Measurements from ENCODE around the gene SYCE1L. TPM values are rescaled to one million over a fixed set of nuclear protein-coding genes. Genes with fewer than 3 reads are reported as not detected.

SYCE1L gene
- total RNA-seq, 2 donors from 2014 or later, result 2.5 to 6.1 TPM

- intact Hi-C loops (cut with DNase I), result no loop called here
- DNase-seq (ENCODE audit: low spot score), result no peak
Measured at GRCh38 chr16:77194295-77195231, 4.6 kb upstream of the SYCE1L start.

DNA sequence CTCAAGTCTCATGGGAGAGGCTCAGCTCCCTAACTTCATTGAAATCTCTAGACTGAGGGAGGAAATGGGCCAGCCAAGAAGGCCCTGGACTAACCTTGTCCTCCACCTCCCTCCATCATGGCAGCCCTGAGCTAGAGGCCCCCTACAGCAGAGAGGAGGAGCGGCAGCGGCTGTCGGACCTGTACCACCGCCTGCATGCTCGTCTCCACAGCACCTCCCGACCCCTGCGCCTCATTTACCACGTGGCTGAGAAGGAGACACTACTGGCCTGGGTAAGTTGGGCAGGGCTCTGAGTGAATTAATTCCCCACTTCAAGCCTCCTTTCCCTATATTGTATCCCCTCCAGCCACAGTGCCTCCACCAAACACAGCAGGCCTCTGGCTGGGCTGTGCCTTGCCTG is 3.8 kb upstream of the SYCE1L start:
- no peak for DNase-seq (ENCODE audit: low spot score)
- intact Hi-C loops (cut with DNase I), result no loop called here

GRCh38 chr16:77197747-77198146 is 1.5 kb upstream of the SYCE1L start:
- DNase-seq (ENCODE audit: low spot score), result no peak
- intact Hi-C loops (cut with DNase I), result no loop called here

GRCh38 chr16:77206533-77206932 is 7.3 kb downstream of the SYCE1L start:
- intact Hi-C loops (cut with DNase I), result no loop called here
- no peak for DNase-seq (ENCODE audit: low spot score)

DNA sequence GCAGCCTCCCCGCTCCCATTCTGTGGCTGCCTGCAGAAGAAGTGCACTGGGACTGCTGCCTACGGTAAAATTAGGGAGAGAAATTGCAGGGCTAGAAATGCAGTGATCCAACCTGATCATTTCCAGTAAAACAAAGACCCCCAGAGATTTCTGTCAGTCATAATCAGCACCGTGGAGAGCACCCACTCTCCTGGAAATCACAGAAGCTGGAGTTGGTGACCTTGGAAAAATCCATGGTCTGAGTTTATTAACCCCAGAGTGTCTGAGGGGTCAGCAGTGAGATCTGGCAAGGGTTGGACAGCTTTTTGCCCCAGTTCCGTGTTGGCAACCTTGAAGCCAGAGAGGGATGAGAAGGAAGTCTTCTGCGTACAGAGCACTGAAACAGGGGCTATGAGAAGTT is 7.8 kb downstream of the SYCE1L start:
- intact Hi-C loops (cut with DNase I), result no loop called here
- no peak for DNase-seq (ENCODE audit: low spot score)

DNA sequence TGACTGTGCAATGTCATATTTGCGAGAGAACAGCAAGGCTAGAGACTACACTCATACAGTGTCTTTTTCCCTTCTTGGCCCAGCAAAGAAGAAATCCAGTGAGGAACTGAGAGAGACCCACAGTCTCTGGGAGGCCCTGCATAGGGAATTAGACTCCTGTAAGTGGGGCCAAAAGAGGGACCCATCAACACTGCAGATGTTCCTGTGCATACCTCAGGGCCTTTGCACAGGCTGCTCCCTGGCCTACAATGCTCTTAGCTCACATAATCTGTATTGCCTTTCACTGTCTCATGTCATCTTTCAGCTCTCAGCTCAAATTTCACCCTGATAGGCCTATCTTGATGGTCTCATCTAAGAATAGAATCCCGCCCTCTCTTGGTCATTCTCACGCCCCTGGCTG is 9.2 kb downstream of the SYCE1L start:
- no peak for DNase-seq (ENCODE audit: low spot score)

GRCh38 chr16:77211880-77212740 is 12.9 kb downstream of the SYCE1L start:
- DNase-seq (ENCODE audit: low spot score), result peak; percentile 85

More for the DNA sequence above, 9.2 kb downstream of the SYCE1L start:
- intact Hi-C loops (cut with DNase I), result no loop called here

DNA sequence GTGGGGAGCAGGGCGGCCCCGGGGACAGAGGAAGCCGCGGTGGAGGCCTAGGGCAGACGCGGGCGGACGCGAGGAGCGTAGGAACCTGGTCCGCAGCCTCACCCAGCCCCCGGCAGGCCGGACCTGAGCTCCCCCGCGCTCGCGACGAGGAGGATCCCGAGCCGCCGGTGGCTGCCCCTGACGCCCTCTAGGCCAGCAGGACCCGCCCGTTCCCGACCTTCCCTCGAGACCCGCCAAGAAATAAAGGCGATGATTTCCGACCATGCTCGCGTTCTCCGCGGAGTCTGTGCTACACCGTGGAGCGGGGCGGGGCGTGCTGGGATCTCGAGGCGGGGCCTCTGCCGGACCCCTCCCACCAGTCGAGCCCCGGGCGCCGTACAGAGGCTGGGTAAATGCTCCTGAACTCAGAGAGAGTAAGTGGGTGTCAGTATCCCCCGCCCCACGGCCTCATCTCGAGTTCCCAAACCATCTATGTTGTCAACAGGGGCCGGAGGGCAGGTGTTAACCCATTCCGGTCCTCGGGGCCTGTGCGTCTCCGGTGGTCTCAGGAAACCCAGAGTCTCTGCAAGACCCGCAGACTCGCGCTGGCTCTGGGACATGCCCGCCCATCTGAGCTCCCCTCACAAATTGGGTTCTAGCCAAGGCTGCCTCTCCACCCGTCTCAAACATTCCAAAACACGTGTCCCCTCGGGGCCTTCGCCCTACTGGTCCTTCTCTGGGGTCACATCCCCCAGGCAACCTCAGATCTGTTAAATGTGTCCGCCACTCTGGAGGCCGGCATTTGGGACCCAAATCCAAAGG is 13.7 kb downstream of the SYCE1L start:
- intact Hi-C loops (cut with DNase I), result no loop called here
- DNase-seq (ENCODE audit: low spot score), result peak; percentile 87

More at GRCh38 chr16:77211880-77212740, 12.9 kb downstream of the SYCE1L start:
- intact Hi-C loops (cut with DNase I), result no loop called here

DNA sequence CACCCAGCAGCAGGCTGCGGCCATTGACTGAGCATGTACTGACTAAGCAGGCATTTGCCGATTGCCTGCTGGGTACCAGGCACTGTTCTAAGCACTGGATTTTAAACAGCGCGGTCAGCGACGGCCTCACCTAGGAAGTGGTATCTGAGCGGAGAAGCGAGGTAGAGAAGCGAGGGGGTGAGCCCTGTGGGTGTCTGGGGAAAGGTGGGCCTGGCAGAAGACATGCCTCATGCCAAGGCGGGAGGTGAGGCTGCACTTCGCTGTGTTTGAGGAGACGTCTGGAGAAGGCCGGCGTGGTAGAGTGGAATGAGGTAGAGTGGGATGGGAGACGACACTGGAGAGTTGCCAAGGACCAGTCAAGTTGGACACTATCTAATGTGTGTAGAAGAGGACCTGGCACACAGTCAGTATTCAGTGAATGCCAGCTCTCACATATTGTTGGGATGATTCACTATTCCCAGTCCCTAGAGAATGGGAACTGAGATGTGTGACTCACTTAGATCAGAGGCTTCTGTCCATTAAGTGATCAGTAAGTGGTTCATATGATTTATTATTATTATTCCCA is 14.4 kb downstream of the SYCE1L start:
- no peak for DNase-seq (ENCODE audit: low spot score)
- intact Hi-C loops (cut with DNase I), result no loop called here

- no peak for DNase-seq (ENCODE audit: low spot score)
- intact Hi-C loops (cut with DNase I), result no loop called here
Measured at GRCh38 chr16:77214411-77215138, 15.4 kb downstream of the SYCE1L start.

GRCh38 chr16:77219437-77219836 is 20.2 kb downstream of the SYCE1L start:
- intact Hi-C loops (cut with DNase I), result no loop called here
- DNase-seq (ENCODE audit: low spot score), result no peak

DNA sequence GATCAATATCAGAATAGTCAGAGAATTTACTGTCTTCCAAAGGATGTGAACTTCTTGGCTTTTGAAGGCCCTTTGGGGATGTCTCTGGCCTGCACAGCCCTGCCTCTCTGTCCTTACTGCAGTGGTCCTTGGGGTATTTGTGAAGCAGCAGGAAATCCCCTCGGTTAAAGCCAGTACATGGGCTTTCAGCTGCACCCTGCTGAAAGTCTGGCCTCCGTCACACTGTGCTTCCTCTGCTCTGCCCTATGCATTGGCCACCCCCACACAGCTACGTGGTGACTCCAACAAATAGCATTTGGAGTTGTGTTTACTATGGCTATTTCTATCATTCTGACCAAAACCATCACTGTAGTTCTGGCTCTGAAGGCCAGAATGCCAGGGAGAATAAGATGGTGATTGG is 21.2 kb downstream of the SYCE1L start:
- DNase-seq (ENCODE audit: low spot score), result no peak
- intact Hi-C loops (cut with DNase I), result no loop called here

DNA sequence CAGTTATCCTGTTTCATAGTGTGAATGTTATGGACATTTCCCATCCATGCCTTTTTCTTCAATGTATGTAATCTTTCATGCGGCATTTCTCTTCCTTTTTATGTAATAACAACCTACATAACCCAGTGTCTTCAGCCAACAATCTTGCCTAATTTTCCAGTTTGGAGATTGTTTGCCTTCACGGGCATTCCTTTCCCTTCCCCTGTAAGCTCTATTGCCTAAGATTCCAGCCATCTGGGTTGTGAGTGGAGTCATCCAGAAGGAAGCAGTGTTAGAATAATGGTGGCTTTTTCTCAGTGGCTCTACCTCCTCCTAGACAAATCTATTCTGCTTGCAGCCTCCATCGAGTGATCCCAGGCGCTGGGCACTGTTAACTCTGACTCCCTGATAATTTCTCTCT is 22.3 kb downstream of the SYCE1L start:
- no peak for DNase-seq (ENCODE audit: low spot score)
- intact Hi-C loops (cut with DNase I), result no loop called here

GRCh38 chr16:77223184-77223583 is 24.0 kb downstream of the SYCE1L start:
- intact Hi-C loops (cut with DNase I), result no loop called here
- no peak for DNase-seq (ENCODE audit: low spot score)

- intact Hi-C loops (cut with DNase I), result no loop called here
- no peak for DNase-seq (ENCODE audit: low spot score)
Measured at GRCh38 chr16:77225182-77225581, 26.0 kb downstream of the SYCE1L start.

DNA sequence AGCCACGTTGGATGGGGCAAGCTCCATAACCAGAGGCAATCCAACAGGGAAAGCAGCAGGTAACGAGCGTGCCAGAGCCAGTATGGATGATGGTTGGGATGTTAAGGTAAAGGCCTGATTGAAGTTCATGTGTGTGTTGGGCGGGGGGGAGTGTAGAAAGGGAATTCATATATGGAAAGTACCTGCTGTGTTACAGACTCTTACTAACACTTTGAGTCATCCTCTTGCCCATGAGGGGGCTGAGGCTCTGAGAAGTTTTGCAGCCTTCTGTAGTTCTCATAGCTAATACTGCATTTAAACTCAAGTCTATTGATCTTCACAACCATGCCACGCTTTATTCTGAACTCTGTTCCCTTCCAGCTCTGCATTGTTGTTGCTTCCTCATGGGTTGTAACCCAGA is 28.5 kb downstream of the SYCE1L start:
- intact Hi-C loops (cut with DNase I), result no loop called here
- no peak for DNase-seq (ENCODE audit: low spot score)

- intact Hi-C loops (cut with DNase I), result no loop called here
- no peak for DNase-seq (ENCODE audit: low spot score)
Measured at GRCh38 chr16:77231047-77231446, 31.8 kb downstream of the SYCE1L start.

DNA sequence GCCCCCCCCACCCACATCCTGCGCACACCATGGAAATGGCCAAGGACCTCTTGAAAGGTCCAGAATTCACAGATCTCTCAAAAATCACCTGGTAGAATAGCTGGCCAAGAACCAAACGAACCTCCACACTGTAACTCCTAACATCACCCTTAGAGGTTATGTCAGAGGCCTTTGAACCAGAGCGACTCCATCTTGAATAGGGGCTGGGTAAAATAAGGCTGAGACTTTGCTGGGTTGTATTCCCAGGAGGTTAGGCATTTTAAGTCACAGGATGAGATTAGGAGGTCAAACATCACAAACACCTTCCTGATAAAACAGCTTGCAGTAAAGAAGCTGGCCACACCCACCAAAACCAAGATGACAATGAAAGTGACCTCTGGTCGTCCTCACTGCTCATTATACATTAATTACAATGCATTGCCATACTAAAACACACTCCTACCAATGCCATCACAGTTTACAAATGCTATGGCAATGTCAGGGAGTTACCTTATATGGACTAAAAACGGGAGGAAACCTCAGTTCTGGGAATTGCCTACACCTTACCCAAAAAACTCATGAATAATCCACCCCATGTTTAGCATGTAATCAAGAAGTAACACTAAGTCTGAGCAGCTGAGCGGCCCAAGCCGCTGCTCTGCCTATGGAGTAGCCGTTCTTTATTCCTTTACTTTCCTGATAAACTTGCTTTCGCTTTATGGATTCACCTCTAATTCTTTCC is 34.8 kb downstream of the SYCE1L start:
- DNase-seq (ENCODE audit: low spot score), result no peak

More for the DNA sequence above, 34.8 kb downstream of the SYCE1L start:
- intact Hi-C loops (cut with DNase I), result no loop called here
